Fibroblast of skin of right biceps (primary cell): ENCODE data around the gene CSPG4.
"Not testable (repeated sequence)": the region's sequence is repeated elsewhere in the genome, so short reads cannot be mapped to it uniquely, and the experiment has no call there.

ENCODE experiments used
- DNase-seq: peaks from one replicate; pipeline ENCODE4 v3.0.0-alpha.2; 2013

The CSPG4 gene

GRCh38 chr15:75686212-75686642 lies 26.4 kb downstream of the CSPG4 start:
- peak; percentile 65 for DNase-seq

GRCh38 chr15:75685195-75685594 lies 27.5 kb downstream of the CSPG4 start:
- no peak for DNase-seq

DNA sequence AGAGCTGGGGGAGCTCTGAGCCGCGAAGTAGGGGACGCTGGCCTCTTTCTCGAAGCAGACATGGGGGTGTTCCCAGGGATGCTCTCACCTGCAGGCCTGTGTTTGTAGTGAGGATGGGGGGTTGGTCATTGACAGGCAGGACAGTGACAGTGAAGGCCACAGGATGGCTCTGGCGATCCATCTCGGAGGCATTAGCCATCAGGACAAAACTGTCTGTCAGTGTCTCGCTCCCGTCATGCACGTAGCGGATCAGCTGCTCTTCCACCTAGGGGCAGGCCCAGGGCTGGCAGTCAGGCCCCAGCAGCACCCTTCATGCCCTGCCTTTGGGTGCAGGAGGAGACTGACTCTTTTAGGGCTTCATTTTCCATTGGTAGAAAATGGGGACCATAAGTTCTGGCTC lies 28.0 kb downstream of the CSPG4 start:
- DNase-seq: no peak

DNA sequence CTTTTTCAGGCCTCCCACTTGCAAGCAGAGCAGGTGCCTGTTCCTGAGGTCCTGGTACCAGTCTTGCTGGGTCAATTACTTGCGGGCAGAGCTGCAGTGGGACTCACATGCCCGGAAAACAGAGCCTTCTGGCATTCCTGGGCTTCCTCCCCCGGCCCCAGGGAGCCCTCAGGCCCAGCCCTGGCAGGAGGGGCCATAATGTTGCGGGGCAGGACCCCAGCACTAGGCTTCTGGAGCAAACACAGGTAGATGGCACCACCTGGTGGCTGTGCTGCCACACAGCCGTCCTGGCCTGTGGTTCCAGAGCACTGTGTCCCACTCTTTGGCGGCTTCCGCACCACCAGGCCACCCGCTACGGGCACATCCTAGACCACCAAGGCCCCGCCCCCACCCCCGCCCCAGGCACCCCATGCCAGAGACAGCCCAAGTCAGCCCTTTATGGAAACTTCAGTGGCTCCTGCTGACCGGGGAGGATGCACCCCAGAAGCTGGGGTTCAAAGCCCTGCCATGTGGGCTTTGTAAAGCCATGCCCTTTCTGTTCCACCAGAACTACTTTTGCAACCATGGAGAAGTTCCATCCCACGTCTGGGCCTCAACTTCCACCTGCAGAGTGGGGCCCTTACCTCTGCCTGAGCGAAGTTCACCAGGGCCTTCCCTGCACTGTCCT lies 28.9 kb downstream of the CSPG4 start:
- peak; percentile 56 for DNase-seq

GRCh38 chr15:75682181-75683135 lies 30.2 kb downstream of the CSPG4 start:
- no peak for DNase-seq

DNA sequence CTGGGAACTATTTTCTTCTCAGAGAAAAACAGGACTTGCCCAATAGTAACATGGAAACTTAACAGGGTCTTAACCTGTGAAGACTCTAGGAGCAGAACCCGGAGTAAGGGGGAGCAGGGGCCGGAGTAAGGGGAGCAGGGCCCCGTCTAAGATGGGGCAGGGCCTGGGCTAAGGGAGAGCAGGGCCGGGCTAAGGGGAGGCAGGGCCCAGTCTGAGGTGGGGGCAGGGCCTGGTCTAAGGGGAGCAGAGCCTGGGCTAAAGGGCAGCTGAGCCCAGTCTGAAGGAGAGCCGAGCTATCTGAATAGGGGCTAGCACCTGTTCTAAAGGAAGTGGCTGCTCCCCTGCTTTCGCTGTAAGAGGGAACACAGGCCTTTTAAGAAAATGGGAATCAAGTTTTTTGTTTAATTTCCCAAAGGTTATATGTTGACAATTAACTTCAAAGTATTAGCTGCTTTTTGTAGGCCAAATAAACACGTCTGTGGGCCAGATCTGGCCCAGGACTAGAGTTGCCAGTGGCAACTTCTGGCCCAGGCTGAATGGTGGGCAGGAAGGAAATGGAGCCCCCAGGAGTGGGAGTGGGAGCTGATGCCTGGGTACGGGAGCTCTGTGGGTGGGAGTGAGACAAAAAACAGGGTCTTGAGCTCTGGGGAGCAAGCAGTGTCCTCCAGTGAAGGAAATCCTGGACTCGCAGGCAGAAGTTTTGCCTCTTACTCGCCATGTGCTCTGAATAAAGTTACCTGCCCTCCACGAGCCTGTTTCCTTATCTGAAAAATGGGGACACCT lies 32.5 kb downstream of the CSPG4 start:
- DNase-seq: no peak

- not testable (repeated sequence) for DNase-seq
These were observed 34.3 kb downstream of the CSPG4 start for GRCh38 chr15:75678324-75678690.

DNA sequence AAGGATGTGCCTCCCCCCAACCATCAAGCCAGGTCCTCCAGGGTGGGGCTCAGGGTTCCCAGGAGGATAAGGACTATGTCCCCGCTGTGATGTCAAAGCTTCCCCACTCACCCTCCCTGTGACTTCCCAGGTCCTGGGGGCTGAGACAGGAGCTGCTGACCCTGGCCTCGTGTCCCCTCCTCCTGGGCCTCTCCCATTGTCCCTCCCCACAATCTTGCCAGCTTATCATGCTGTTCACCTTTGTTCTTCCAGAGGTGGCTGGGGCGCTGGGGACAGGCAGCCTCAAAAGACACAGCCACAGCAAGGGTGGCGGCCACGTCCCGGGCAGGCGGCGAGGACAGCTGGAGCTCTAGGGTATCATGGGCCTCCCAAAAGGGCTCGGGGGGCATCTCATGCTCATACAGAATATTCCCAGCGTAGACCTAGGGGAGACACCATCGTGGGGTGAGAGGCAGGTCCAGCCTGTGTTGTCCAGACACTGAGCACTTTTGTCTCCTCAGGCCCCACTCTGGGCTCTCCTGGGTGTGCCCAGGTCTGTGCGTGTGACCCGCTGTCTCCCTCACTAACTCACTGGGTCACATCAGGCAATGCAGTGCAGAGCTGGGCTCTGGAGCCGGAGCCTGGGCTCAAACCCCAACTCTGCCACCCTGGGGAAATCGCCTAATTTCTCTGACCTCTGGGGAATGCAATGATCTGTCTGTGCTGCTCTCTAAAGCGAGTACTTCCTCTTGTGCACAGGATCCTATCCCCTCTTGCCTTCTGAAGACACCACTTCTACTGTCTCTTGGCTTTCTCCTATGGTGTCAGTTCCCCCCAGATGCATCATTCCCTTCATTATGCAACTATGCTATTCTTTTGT lies 35.0 kb downstream of the CSPG4 start:
- DNase-seq: no peak

DNA sequence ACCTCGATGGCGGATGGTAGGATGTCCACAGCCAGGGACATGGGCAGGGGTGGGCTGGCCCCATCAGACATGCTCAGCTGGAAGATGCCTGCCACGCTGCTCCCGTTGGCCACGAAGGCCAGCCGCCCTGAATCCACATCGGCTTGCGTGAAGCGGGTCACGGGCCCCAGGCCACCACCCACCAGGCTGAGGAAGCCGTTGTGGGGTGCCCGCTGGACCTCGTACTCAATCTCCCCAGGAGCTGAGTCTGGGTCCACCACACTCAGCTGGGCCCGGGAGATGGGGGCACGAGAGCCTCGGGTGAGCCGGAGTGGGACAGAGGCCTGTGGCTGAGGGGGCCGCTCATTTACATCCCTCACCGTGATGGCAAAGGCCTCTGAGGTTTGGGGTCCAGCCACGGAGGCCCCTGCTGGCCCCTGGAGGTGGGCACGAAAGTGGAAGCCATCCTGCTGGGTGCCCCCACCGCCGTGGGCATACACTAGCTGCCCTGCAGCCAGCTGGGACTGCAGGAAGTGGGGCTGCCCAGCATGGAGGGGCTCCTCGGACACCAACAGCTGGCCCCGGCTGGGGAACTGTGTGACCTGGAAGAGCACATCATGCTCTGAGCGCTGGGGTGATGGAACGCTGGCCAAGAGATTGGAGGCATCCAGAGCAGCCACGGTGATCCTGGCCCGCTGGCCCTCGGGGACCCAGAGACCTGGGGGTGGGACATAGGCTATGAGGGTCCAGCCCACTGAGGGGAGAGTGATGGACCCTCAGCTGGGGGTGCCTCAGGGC lies 35.8 kb downstream of the CSPG4 start:
- no peak for DNase-seq

DNA sequence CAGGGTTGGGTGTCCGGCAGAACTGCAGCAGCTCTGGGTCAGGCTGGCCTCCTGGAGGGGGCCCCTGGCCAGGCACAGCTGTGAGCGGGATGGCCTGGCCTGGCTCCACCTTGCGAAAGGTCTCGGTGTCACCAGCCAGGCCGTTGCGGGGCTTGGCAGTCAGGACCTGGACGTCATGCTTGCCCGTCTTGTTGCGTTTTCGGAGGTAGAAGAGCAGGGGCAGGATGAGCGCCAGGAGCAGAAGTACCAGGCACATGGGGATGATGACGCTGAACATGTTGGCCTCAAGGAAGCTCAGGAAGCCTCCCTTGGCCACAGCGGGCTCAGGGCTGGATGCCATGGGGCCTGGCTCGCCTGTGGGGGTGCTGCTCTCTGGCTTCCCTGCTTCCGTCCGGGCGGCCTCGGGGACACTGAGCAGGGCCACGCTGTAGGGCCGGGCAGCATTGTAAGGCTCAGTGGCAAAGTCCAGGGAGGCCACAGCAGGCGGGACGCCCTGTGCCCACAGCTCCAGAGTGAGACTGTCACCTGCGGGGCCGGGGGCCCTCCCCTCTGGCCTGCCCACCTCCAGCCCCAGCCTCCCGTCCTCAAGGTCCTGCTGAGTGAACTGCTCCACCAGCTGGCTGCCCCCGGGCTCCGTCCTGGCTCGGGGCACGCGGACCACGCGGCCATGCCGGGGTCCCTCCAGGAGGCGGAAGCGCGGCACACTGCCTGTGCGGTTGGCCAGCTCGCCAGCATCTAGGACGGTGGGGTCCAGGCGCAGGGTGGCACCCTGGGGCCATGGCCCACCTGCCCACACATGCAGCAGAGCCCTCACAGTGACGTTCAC lies 36.9 kb downstream of the CSPG4 start:
- DNase-seq: no peak

- DNase-seq: no peak
These were observed 38.3 kb downstream of the CSPG4 start for GRCh38 chr15:75674366-75674765.

GRCh38 chr15:75673426-75674235 lies 39.0 kb downstream of the CSPG4 start:
- peak; percentile 87 for DNase-seq

- DNase-seq: peak; percentile 92
These were observed 39.8 kb downstream of the CSPG4 start for GRCh38 chr15:75672646-75673425.

DNA sequence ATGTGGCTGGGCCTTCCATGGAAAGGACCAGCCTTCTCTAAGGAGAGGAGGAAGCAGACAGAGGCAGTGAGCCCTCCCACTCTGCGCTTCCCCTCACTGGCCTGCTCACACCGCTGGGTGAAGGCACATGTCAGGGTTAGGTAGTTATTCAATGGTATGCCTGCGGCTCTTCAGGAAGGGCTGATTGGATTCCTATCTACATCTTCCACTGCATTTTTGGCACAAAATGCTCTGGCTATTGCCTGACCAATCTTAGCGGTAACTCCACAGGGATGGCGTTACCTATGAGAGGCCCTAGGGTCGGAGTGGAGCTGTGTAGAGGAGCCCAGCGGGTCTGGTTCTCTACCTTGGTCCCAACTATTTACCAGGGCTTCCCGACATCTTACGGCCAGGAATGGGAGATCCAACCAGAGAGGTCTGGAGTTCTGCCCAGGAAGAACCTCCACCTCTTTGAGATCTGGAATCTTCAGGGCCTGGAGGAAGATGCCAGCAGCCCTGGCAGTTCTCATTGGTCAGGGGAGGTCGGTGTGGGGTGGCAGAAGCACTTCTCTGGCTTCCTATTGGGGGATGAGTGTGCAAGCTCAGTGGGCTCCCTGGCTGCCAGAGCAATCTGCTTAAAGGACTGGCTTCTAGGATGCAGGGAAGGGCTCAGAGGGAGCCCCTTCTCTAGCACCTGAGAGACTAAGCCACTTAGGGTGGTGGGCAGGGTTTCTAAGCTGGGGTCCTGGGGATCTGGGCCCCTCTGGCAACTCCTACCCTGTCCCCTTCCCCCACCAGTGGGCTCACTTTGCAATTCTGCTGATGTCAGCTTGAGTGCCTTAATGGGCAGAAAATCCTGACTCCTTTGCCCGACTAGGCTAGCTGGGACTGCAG lies 40.7 kb downstream of the CSPG4 start:
- peak; percentile 41 for DNase-seq

DNA sequence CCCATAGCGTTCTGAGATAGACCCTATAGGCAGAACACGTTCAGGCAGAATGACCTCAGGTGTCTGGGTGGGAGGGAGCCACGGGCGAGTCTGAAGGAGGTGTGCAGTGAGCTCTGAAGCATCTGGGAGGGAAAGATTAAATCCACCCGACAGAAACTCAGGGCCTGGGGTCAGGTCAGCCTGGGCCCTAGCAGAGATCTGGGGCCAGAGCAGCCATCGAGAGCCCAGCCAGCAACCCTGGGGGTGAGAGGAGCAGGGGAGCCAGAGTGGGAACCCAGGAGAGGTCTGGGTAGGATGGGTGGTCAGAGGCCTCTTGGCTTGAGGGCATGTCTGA lies 42.8 kb downstream of the CSPG4 start:
- DNase-seq: no peak

DNA sequence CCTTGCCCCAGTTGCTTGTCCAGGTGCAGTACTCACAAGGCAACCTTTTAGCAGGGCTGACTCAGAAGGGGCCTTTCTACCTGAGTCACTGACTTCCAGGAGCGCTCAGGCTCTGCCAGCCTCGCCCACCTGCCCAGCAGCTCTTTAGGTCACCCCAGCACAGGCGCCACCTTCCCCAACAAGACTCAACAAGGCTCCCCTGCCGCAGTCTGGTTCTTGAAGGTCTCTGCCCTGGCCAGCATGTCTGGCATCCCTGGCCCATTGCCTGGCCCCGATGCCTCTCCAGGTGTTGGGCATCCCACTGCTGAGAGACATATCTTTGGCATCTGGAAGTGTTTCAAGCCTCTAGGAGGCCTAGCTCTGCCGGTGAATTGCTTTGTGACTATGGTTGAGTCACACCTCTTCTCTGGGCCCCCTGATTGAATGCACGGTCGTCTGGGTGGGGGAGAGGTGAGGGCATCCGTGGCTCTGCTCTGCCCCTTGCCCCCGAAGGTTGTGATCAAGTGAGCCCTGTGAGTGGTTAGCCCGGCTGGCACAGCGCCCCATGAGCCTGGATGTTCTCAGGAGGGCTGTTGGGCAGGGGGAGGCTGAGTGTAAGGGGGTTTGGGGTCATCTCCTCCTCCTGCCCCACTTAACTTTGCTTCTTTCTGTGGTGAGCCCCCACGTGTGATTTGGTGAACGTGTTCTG lies 43.3 kb downstream of the CSPG4 start:
- peak; percentile 60 for DNase-seq

GRCh38 chr15:75666823-75667501 lies 45.7 kb downstream of the CSPG4 start:
- DNase-seq: peak; percentile 100
